ENCODE results near the gene STK35.

- TF ChIP-seq POLR2AphosphoS5 (IDR thresholded peaks at IDR 0.05), result no peak
- no peak for TF ChIP-seq REST (IDR thresholded peaks at IDR 0.05; ENCODE audit: borderline replicate concordance)
- no peak for TF ChIP-seq EZH2 (IDR thresholded peaks at IDR 0.05; ENCODE audit: borderline replicate concordance, insufficient read depth, low read length, poor library complexity, severe bottlenecking)
- no peak for TF ChIP-seq MXI1 (conservative IDR thresholded peaks at IDR 0.05; ENCODE audit: poor library complexity, severe bottlenecking)
- TF ChIP-seq TAF1 (IDR thresholded peaks at IDR 0.05; ENCODE audit: low read depth), result no peak
These were observed 51.7 kb downstream of the STK35 start for GRCh38 chr20:2153326-2153725.

All from neural cell (in vitro differentiated cells).